Dermis lymphatic vessel endothelial cell (primary cell): ENCODE data around the gene GNAT1. TPM values are rescaled to one million over a fixed set of nuclear protein-coding genes. Genes with fewer than 3 reads are reported as not detected.

ENCODE experiments used
- total RNA-seq: library from RNA; depleted of rRNA; stranded (reverse); fragments of >200 nt; gene quantifications from 2 replicates; pipeline ENCODE4 v1.2.1, GENCODE V29; 2014

Gene GNAT1
- total RNA-seq = not detected in 2 replicates

GRCh38 chr3:50190936-50191660 is at the start of gene GNAT1:
TSS of gene GNAT1 (plus strand) at chr3:50191610. CDS start at chr3:50191726, 116 bp downstream.

GRCh38 chr3:50154840-50155490 is 36.4 kb upstream of the GNAT1 start, which contains the start of gene SEMA3F:
TSS of gene SEMA3F (plus strand) at chr3:50155324. CDS start at chr3:50159623, 4,299 bp downstream.

GRCh38 chr3:50204804-50205412 is 13.5 kb downstream of the GNAT1 start, which contains the start of gene SLC38A3:
TSS of gene SLC38A3 (plus strand) at chr3:50205271. CDS start at chr3:50214200, 8,929 bp downstream.

DNA sequence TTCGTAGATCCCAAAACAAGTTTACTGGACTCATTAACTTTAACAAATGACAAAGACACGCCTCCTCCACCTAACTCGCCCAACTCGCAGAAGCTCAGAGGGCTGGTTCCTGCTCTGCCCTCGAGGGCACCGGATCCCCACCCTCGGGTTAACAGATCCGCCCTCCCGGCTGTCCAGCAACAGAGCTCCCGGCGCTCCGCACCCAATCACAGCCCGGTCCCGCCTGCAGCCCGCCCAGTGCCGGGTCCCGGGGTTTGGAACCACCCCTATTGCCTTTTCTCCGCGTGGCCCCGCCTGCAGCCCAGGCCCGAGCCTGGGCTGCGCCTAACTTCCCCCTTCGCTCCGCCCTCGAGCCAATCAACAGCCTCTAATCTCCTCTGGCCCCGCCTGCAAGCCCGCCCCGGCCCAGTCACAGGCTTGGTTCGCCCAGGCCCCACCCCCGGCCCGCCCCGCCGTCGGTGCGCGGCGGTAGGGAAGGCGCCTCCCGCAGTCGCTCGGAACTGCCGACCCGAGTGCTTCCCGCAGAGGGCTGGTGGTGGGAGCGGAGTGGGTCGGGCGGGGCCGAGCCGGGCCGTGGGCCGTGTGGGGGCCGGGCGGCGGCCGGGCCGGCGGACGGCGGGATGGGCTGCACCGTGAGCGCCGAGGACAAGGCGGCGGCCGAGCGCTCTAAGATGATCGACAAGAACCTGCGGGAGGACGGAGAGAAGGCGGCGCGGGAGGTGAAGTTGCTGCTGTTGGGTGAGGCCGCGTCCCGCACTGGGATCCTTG is 44.5 kb downstream of the GNAT1 start, which contains the start of gene GNAI2:
TSS of gene GNAI2 (plus strand) at position 489 of the 768 bp plus-strand sequence. CDS start at position 621, 132 bp downstream.

Other genes starting within 250 kb of the GNAT1 start
- gene RBM5, start 102.7 kb upstream of the GNAT1 start, total RNA-seq = 127 and 181 TPM in 2 replicates
- gene SEMA3F, start 36.3 kb upstream of the GNAT1 start, total RNA-seq = 13.5 and 14.2 TPM in 2 replicates
- gene SLC38A3, start 13.7 kb downstream of the GNAT1 start, total RNA-seq = under 0.01 and 0.17 TPM in 2 replicates
- 332 and 397 TPM in 2 replicates for gene GNAI2, start 44.6 kb downstream of the GNAT1 start, total RNA-seq
- gene SEMA3B, start 77.5 kb downstream of the GNAT1 start, total RNA-seq = 0.54 and 0.86 TPM in 2 replicates
- gene LSMEM2, start 87.5 kb downstream of the GNAT1 start, total RNA-seq = not detected in 2 replicates
- gene IFRD2, start 100.8 kb downstream of the GNAT1 start, total RNA-seq = 78.2 and 93.9 TPM in 2 replicates
- 15.0 and 19.0 TPM in 2 replicates for gene HYAL3, start 107.8 kb downstream of the GNAT1 start, total RNA-seq
- 3.7 and 5.1 TPM in 2 replicates for gene NAA80, start 107.8 kb downstream of the GNAT1 start, total RNA-seq
- 6.4 and 7.6 TPM in 2 replicates for gene HYAL1, start 112.0 kb downstream of the GNAT1 start, total RNA-seq
- 413 and 447 TPM in 2 replicates for gene HYAL2, start 131.1 kb downstream of the GNAT1 start, total RNA-seq
- gene TUSC2, start 136.6 kb downstream of the GNAT1 start, total RNA-seq = 20.5 and 23.8 TPM in 2 replicates
- 15.3 and 24.7 TPM in 2 replicates for gene RASSF1, start 149.2 kb downstream of the GNAT1 start, total RNA-seq
- under 0.01 and 0.11 TPM in 2 replicates for gene ZMYND10, start 154.1 kb downstream of the GNAT1 start, total RNA-seq
- gene NPRL2, start 159.2 kb downstream of the GNAT1 start, total RNA-seq = 13.2 and 14.1 TPM in 2 replicates
- gene CYB561D2, start 159.3 kb downstream of the GNAT1 start, total RNA-seq = 13.6 and 17.6 TPM in 2 replicates
- gene TMEM115, start 167.9 kb downstream of the GNAT1 start, total RNA-seq = 30.0 and 35.7 TPM in 2 replicates